Chondrocyte (in vitro differentiated cells): ENCODE measurements around the gene RGR. TPM values are rescaled to one million over a fixed set of nuclear protein-coding genes. Genes with fewer than 3 reads are reported as not detected.

Experiments
- DNase-seq: peaks from one replicate; pipeline ENCODE4 v3.0.0; 2021; ENCODE audit warnings: mixed read lengths, low spot score
- H3K27ac Mint-ChIP-seq: one replicate; pipeline ENCODE4 v1.8.0; 2021; ENCODE audit warnings: mild to moderate bottlenecking, moderate library complexity, mixed read lengths; ENCODE audit not compliant: unreplicated experiment
- H3K27me3 Mint-ChIP-seq: 2 replicates; pipeline ENCODE4 v1.8.0; 2021; ENCODE audit warnings: low read depth, mixed read lengths
- H3K36me3 Mint-ChIP-seq: 2 replicates; pipeline ENCODE4 v1.8.0; 2021; ENCODE audit warnings: low read depth, mixed read lengths
- H3K4me1 Mint-ChIP-seq: 2 replicates; pipeline ENCODE4 v1.8.0; 2021; ENCODE audit warnings: low read depth, mild to moderate bottlenecking, mixed read lengths
- H3K4me3 Mint-ChIP-seq: one replicate; pipeline ENCODE4 v1.8.0; 2021; ENCODE audit warnings: mild to moderate bottlenecking, moderate library complexity, mixed read lengths; ENCODE audit not compliant: unreplicated experiment
- H3K9me3 Mint-ChIP-seq: 2 replicates; pipeline ENCODE4 v1.8.0; 2021; ENCODE audit warnings: low read depth, mixed read lengths
- total RNA-seq: library from RNA; stranded (reverse); gene quantifications from 3 replicates; pipeline ENCODE4 v1.2.1, GENCODE V29; 2021
- TF ChIP-seq, protein P1 (sequence below): fragments of 200-600 bp; sonication (generic); IDR thresholded peaks from 2 replicates; pipeline ENCODE4 v1.5.0; 2021; ENCODE audit warnings: antibody characterized with exemption, mild to moderate bottlenecking, moderate library complexity

RGR gene
- total RNA-seq, 1 donor from 2014 or later, result not detected

DNA sequence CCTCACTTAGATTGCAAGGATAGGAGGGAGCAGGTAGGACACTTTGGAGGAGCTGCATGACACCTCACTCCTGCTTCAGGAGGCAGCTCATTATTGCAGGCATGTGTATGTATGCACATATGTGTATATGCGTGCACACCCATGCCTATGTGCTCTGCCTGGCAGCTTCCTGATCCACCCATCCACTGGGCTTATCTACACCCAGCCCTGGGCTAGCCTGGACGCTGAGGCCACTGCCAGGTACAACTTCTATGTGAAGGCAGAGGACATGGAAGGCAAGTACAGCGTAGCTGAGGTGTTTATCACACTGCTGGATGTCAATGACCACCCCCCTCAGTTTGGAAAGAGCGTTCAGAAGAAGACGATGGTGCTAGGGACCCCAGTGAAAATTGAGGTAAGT lies 32.8 kb upstream of the RGR start:
- TF ChIP-seq, protein P1, sequence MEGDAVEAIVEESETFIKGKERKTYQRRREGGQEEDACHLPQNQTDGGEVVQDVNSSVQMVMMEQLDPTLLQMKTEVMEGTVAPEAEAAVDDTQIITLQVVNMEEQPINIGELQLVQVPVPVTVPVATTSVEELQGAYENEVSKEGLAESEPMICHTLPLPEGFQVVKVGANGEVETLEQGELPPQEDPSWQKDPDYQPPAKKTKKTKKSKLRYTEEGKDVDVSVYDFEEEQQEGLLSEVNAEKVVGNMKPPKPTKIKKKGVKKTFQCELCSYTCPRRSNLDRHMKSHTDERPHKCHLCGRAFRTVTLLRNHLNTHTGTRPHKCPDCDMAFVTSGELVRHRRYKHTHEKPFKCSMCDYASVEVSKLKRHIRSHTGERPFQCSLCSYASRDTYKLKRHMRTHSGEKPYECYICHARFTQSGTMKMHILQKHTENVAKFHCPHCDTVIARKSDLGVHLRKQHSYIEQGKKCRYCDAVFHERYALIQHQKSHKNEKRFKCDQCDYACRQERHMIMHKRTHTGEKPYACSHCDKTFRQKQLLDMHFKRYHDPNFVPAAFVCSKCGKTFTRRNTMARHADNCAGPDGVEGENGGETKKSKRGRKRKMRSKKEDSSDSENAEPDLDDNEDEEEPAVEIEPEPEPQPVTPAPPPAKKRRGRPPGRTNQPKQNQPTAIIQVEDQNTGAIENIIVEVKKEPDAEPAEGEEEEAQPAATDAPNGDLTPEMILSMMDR, result no peak
- Mint-ChIP-seq H3K36me3 (no peaks in the 10 kb centered on the region), H3K4me1 (no peaks in the 10 kb centered on the region), H3K27me3 (peaks cover 22% of the 10 kb centered on the region), H3K27ac (no peak overlapping the region), H3K9me3 (no peaks in the 10 kb centered on the region), H3K4me3 (no peak overlapping the region)
- DNase-seq, result no peak

DNA sequence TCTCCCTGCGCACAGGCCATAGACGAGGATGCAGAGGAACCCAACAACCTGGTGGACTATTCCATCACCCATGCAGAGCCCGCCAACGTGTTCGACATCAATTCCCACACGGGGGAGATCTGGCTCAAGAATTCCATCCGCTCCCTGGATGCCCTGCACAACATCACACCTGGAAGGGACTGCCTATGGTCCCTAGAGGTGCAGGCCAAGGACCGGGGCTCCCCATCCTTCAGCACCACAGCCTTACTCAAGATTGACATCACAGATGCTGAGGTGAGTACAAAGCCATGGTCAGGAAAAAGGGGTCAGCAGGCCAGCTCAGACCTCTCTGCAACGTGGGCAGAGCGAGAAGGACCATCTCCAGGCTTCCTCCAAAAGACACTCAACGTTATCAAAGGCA lies 31.8 kb upstream of the RGR start:
- H3K27me3 Mint-ChIP-seq, result peaks cover 19% of the 10 kb centered on the region
- DNase-seq, result no peak
- H3K9me3 Mint-ChIP-seq, result no peaks in the 10 kb centered on the region
- no peaks in the 10 kb centered on the region for H3K4me1 Mint-ChIP-seq
- no peak overlapping the region for H3K4me3 Mint-ChIP-seq
- H3K27ac Mint-ChIP-seq, result no peak overlapping the region
- TF ChIP-seq, protein P1, result no peak
- no peaks in the 10 kb centered on the region for H3K36me3 Mint-ChIP-seq

DNA sequence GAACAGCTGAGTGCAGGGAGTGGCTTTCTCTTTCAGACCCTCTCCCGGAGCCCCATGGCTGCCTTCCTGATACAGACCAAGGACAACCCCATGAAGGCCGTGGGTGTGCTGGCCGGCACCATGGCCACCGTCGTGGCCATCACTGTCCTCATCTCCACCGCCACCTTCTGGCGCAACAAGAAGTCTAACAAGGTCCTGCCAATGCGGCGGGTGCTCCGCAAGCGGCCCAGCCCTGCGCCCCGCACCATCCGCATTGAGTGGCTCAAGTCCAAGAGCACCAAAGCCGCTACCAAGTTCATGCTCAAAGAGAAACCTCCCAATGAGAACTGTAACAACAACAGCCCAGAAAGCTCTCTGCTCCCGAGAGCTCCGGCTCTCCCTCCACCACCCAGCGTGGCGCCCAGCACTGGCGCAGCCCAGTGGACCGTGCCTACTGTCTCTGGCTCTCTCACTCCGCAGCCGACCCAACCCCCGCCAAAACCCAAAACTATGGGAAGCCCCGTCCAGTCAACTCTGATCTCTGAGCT lies 30.7 kb upstream of the RGR start:
- DNase-seq, result no peak
- Mint-ChIP-seq H3K4me1 (no peaks in the 10 kb centered on the region), H3K27me3 (peaks cover 14% of the 10 kb centered on the region), H3K9me3 (no peaks in the 10 kb centered on the region), H3K36me3 (no peaks in the 10 kb centered on the region), H3K27ac (no peak overlapping the region), H3K4me3 (no peak overlapping the region)
- TF ChIP-seq, protein P1, result no peak

DNA sequence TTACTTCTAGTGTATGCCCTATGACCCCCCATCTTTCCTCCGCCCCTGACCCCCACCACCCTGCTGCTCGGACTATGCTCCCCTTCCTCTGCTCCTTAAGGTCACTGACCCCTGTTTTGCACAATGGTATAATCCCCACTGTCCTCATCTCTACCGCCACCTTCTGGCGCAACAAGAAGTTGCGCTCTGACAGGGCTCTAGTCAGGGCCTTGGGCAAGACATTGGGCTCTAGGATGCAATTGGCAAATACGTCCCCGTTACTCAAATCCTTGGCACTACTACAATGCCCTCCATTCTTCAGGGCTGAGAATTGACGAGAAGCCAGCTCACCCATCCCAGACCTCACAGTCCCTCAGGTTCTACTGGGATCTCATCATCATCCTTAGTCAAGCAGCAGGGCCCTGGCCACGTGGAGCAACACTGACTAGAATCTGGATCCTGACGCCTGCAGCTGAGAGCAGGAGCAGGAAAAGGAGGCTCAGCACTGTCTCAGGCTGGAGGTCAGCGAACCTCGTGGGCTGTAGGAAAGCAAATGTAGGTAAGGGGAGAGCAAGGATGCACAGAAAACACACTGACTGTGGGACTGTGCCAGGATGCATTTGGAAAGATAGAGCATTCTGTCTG lies 30.1 kb upstream of the RGR start:
- TF ChIP-seq, protein P1, result peak; percentile 47
- no peaks in the 10 kb centered on the region for H3K9me3 Mint-ChIP-seq
- DNase-seq, result no peak
- H3K4me1 Mint-ChIP-seq, result no peaks in the 10 kb centered on the region
- peaks cover 18% of the 10 kb centered on the region for H3K27me3 Mint-ChIP-seq
- H3K36me3 Mint-ChIP-seq, result no peaks in the 10 kb centered on the region
- no peak overlapping the region for H3K4me3 Mint-ChIP-seq
- no peak overlapping the region for H3K27ac Mint-ChIP-seq

DNA sequence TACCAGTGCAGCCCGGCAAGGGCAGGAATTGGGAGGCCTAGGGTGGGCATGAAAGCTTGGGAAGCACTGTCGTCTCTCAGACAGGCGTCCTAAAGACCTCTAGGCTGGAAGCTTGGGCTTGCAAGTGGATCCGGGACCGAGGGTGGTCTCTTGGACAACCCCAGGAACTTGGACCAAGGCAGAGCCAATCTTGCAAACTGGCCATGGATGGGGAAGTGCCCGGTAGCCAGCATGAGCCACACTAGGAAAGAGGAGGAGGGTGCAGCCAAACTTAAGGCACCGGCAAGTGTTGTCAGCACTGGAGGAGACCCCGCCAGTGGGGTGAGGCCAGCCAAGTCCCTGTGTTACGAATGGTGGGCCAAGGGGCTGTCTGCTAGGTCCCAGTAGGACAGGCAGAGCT lies 28.0 kb upstream of the RGR start:
- Mint-ChIP-seq H3K27me3 (peaks cover 17% of the 10 kb centered on the region), H3K4me1 (no peaks in the 10 kb centered on the region), H3K27ac (no peak overlapping the region), H3K36me3 (peaks cover 1% of the 10 kb centered on the region), H3K9me3 (no peaks in the 10 kb centered on the region), H3K4me3 (no peak overlapping the region)
- TF ChIP-seq, protein P1, result no peak
- DNase-seq, result no peak
